Small intestine (tissue), 7 donors: Measurements from ENCODE around the gene C14orf180. TPM values are rescaled to one million over a fixed set of nuclear protein-coding genes. Genes with fewer than 3 reads are reported as not detected.

ENCODE experiments used
- DNase-seq, 2 donors: peaks; one replicate each; pipeline versions ENCODE4 v3.0.0 to v3.0.0-alpha.2; 2013
- FAIRE-seq: peaks from 2 replicates; lab custom pipeline; 2012; peaks lifted over from hg19 to GRCh38; lab: Jason Lieb, UNC
- H3K27ac ChIP-seq, 3 donors: one replicate each; pipeline ENCODE4 v1.5.1; 2013; ENCODE audit warnings: low read length in 2 of 3, mild to moderate bottlenecking in 2 of 3, control low read depth in 1 of 3, inconsistent platforms in 1 of 3, low read depth in 1 of 3, moderate library complexity in 1 of 3
- H3K27me3 ChIP-seq, 3 donors: one replicate each; pipeline ENCODE4 v1.6.1; 2013; ENCODE audit warnings: low read length in 3 of 3, inconsistent platforms in 1 of 3; ENCODE audit not compliant: control insufficient read depth in 3 of 3, insufficient read depth in 3 of 3
- H3K36me3 ChIP-seq, 3 donors: one replicate each; pipeline ENCODE4 v1.6.1; 2013; ENCODE audit warnings: low read length in 3 of 3, inconsistent platforms in 1 of 3, low read depth in 1 of 3, mild to moderate bottlenecking in 1 of 3, moderate library complexity in 1 of 3; ENCODE audit not compliant: control insufficient read depth in 3 of 3, insufficient read depth in 2 of 3
- H3K4me1 ChIP-seq, 3 donors: one replicate each; pipeline ENCODE4 v1.6.1; 2013; ENCODE audit warnings: low read length in 2 of 3, inconsistent platforms in 1 of 3, low read depth in 1 of 3, mild to moderate bottlenecking in 1 of 3, moderate library complexity in 1 of 3; ENCODE audit not compliant: control insufficient read depth in 3 of 3, insufficient read depth in 2 of 3
- H3K4me3 ChIP-seq, 3 donors: one replicate each; pipeline ENCODE4 v1.5.1; 2013; ENCODE audit warnings: low read length in 3 of 3, control low read depth in 1 of 3, inconsistent platforms in 1 of 3, low read depth in 1 of 3, mild to moderate bottlenecking in 1 of 3, moderate library complexity in 1 of 3
- H3K9me3 ChIP-seq, 2 donors: one replicate each; pipeline ENCODE4 v1.6.1; 2013; ENCODE audit warnings: low read depth in 1 of 2, low read length in 1 of 2; ENCODE audit not compliant: control insufficient read depth in 2 of 2, insufficient read depth in 1 of 2
- WGBS, 3 donors: extraction: QIAGEN DNeasy Blood & Tissue Kit; methylation state at CpG; one replicate each; pipeline ENCODE4 v1.1.7; 2013; 5-methylcytosine and 5-hydroxymethylcytosine counted together
- polyA plus RNA-seq, 4 donors: library from polyadenylated mRNA; stranded (reverse) in 3 of 4; unstranded in 1 of 4; fragments of 200-250 nt in 3 of 4; fragments of 120-200 nt in 1 of 4; gene quantifications; one replicate each; pipeline versions ENCODE4 v1.2.1 to v1.2.3, GENCODE V29; 2013
- donor health status: healthy with polysubstance abuse.
- donor health status: control.
- donor health status: control.
- donor health status: Bipolar disorder and iron deficiency.
- donor health status: healthy.

Gene C14orf180
- polyA plus RNA-seq, 4 donors, result 0.04 to 2.3 TPM; not detected in 2

- FAIRE-seq (no peak), DNase-seq (no peak)
- H3K36me3 ChIP-seq, result no peaks in the 10 kb centered on the region
- WGBS, 3 donors, result 70 to 78% (median 75%) methylated on average over 27 of the region's 27 CpGs
- H3K4me1 ChIP-seq, result peaks cover 0 to 55% (median 2%) of the 10 kb centered on the region in 3 donors
- no peak overlapping the region for H3K4me3 ChIP-seq
- H3K27me3 ChIP-seq, result no peaks in the 10 kb centered on the region
- H3K9me3 ChIP-seq, result no peaks in the 10 kb centered on the region
- no peak overlapping the region for H3K27ac ChIP-seq
These were observed 4.1 kb downstream of the C14orf180 start for GRCh38 chr14:104583424-104584306.

GRCh38 chr14:104584557-104584956 lies 5.0 kb downstream of the C14orf180 start:
- Histone ChIP-seq H3K27me3 (no peaks in the 10 kb centered on the region), H3K4me1 (peaks cover 0 to 47% (median 0%) of the 10 kb centered on the region in 3 donors), H3K27ac (no peak overlapping the region), H3K4me3 (no peak overlapping the region), H3K36me3 (no peaks in the 10 kb centered on the region), H3K9me3 (no peaks in the 10 kb centered on the region)
- 58 to 78% (median 70%) methylated on average over 10 of the region's 10 CpGs for WGBS, 3 donors
- DNase-seq (no peak), FAIRE-seq (no peak)

DNA sequence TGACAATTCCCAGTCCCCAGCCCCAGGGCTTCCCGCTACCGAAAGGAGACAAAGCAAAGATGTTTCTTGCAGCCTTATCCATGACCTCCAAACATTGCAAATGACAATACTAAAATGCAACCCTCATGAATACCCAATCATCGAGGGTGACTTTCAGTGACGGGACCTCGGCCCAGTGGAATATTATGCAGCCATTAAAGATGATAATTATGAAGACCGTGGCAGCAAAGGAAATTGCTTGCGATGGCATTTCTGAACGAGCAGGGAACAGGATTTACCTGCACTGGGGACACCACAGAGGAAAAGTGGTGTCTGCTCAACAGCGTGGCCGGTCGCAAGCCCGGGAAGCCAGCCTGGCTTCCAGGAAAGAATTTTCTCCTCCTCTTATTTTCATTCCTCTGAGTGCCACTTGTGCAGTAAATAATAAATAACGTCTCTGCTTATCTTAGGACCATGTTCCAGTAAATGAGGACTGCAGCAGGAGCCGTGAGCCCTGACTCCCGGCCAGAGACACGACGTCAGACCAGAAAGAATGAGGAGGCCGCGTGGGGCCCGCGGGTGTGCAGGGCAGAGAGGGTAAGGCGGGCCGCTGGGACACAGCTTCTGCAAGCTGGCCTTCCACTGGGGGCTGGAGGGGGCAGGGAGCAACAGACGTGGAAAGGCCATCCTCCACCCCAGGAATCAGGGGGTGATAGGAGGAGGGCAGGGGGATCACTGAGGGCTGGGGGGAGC lies 6.6 kb downstream of the C14orf180 start:
- Histone ChIP-seq H3K27ac (no peak overlapping the region), H3K27me3 (no peaks in the 10 kb centered on the region), H3K36me3 (no peaks in the 10 kb centered on the region), H3K4me3 (no peak overlapping the region), H3K4me1 (peaks cover 0 to 41% (median 0%) of the 10 kb centered on the region in 3 donors), H3K9me3 (no peaks in the 10 kb centered on the region)
- FAIRE-seq (no peak), DNase-seq (peak in 1 of 2 donors; percentile 39)
- 62 to 69% (median 68%) methylated on average over 24 of the region's 24 CpGs for WGBS, 3 donors

DNA sequence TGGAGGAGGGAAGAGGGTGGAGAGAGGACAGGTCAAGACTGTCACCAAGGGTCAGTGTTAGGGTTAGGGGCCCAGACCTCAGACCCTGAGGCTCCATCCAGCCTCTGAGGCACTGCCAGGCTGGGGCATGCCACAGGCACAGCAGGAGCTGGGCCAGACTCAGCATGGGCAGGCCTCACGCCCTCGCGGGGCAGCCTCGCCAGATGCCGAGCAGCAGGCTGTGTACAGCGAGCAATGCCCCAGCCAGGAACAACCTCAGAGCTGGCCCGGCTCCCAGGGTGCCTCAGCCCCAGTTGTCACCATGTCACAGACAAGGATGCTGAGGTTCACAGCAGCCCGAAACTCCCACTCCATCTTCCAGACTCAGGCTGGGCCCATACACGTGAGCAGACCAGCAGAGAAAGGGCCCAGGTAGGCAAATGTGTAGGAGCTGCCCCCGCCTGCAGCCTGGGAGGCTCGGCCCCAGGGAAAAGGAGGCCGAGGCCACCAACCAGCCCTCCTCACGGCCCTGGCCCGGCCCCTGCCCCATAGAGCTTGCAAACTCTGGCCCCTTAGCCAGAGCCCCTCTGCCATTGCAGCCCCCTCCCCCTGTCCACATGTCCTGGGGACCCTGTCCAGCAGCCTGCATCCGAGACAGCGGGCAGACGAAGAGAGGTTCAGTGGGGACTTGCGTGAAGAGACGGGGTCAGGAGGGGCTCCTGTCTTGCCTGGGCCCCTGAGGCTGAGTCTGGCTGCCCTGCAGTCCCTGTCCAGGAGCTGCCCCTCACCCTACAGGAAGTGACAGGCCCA lies 7.5 kb downstream of the C14orf180 start:
- DNase-seq (no peak), FAIRE-seq (no peak)
- Histone ChIP-seq H3K4me1 (peaks cover 0 to 32% (median 0%) of the 10 kb centered on the region in 3 donors), H3K9me3 (no peaks in the 10 kb centered on the region), H3K27ac (no peak overlapping the region), H3K4me3 (no peak overlapping the region), H3K27me3 (no peaks in the 10 kb centered on the region), H3K36me3 (no peaks in the 10 kb centered on the region)
- 59 to 73% (median 60%) methylated on average over 18 to 19 of the region's 19 CpGs for WGBS, 3 donors

DNA sequence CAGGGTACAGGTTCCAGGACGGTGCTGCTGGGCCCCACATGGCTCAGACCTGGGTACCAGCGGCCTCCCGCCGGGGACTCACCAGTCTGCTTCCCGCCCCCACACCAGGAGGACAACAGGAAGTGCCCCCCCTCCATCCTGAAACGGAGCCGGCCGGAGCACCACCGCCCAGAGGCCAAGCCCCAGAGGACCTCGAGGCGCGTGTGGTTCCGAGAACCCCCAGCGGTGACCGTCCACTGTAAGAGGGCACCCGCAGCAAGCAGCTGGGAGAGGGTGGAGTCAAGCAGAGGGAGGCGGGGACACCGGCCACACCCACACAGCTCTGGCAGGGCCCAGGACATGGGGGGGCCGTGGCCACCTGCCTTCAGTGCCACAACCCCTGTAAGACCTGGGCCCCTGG lies 8.1 kb downstream of the C14orf180 start:
- DNase-seq (no peak), FAIRE-seq (no peak)
- H3K36me3 ChIP-seq, result no peaks in the 10 kb centered on the region
- no peak overlapping the region for H3K27ac ChIP-seq
- H3K27me3 ChIP-seq, result no peaks in the 10 kb centered on the region
- no peaks in the 10 kb centered on the region for H3K9me3 ChIP-seq
- WGBS, 3 donors, result 37 to 54% (median 53%) methylated on average over 18 to 19 of the region's 19 CpGs
- peaks cover 0 to 26% (median 0%) of the 10 kb centered on the region in 3 donors for H3K4me1 ChIP-seq
- H3K4me3 ChIP-seq, result no peak overlapping the region

DNA sequence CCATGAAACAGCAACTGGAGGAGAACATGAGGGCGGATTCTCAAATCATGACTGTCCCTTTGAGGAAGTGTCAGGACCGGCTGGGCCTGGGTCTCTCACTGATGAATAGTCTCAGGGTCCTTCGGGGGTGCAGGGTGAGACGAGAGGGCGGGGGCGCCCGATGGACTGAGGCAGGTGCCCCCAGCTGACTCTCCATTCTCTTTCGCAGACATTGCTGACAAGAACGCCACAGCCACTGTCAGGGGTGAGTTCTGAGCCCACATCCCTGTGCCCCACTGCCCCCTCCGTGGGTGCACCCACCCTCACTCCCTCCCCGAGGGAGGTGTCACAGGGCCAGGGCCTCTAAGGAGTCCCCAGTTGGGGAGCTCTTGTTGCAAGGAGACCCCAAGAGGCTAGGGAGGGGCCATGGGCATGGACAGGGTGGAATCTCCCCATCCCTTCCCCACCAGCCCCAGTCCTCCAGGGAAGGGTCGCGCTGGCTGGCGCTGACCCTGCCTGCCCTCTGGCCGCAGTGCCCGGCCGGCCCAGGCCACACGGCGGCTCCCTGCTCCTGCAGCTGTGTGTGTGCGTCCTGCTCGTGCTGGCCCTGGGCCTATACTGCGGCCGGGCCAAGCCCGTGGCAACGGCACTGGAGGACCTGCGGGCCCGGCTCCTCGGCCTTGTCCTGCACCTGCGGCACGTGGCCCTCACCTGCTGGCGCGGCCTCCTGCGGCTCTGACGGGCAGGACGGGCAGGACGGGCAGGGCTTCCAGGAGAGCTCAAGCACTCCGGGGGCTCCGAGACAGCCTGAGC lies 8.7 kb downstream of the C14orf180 start:
- no peak overlapping the region for H3K4me3 ChIP-seq
- no peaks in the 10 kb centered on the region for H3K36me3 ChIP-seq
- 78 to 89% (median 88%) methylated on average over 31 to 38 of the region's 38 CpGs for WGBS, 3 donors
- H3K27me3 ChIP-seq, result no peaks in the 10 kb centered on the region
- DNase-seq (no peak), FAIRE-seq (no peak)
- no peaks in the 10 kb centered on the region for H3K9me3 ChIP-seq
- H3K4me1 ChIP-seq, result peaks cover 0 to 19% (median 0%) of the 10 kb centered on the region in 3 donors
- no peak overlapping the region for H3K27ac ChIP-seq

DNA sequence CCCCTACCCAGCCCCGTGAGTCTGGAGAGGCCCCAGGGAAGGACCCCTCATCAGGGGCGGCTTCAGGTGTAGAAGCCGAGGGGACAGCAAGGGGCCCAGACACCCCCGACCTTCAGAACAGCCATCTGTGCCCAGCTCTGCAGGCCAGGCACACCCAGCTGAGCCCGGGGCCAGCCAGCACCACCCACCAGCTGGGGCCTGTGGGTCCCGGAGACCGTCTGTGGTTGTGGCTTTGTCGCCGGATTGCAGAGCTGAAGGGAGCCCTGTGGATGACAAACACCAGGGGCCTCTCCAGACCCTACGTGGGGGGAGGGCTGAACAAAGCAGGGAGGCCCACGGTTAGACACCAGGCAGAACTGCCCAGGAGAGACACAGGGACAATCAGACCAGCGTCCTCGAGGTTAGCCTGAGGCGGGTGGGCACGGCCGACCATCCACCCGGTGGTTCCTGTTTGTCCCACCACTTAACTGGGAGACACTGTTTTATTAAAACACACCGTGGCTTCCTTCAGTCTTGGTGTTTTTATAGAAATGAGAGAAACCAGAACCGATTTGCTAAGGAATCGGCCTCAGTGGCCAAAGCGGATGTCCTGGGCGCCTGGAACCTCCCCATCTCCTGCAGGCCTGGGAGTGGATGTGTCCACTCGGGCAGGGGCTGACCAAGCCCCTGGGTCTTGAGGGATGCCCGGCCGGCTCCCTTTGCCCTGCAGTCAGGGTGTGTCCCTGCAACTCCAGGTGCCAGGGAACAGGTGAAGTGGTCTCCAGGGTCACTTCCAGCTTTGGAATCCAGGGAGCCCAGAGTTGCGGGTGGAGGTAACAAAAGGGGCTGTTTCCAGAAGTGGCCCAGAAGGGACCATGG lies 10.0 kb downstream of the C14orf180 start:
- H3K4me1 ChIP-seq, result peaks cover 0 to 15% (median 0%) of the 10 kb centered on the region in 3 donors
- H3K36me3 ChIP-seq, result no peaks in the 10 kb centered on the region
- DNase-seq (no peak), FAIRE-seq (no peak)
- no peaks in the 10 kb centered on the region for H3K9me3 ChIP-seq
- H3K27me3 ChIP-seq, result no peaks in the 10 kb centered on the region
- no peak overlapping the region for H3K4me3 ChIP-seq
- 71 to 84% (median 81%) methylated on average over 26 of the region's 26 CpGs for WGBS, 3 donors
- no peak overlapping the region for H3K27ac ChIP-seq
